NT2/D1 (cell line): Measurements from ENCODE around the gene AFTPH.

Experiments used
- SUZ12 ChIP-seq: IDR thresholded peaks from 2 replicates; pipeline ENCODE4 v1.6.1; 2011; ENCODE audit not compliant: insufficient read length, insufficient read depth; ENCODE audit errors: extremely low read depth
- YY1 ChIP-seq: IDR thresholded peaks from 2 replicates; pipeline ENCODE4 v1.6.1; 2011; ENCODE audit not compliant: insufficient read length, insufficient read depth
- ZNF274 ChIP-seq: IDR thresholded peaks from 2 replicates; pipeline ENCODE4 v1.6.1; 2011; ENCODE audit warnings: mild to moderate bottlenecking, low read depth, low read length

- TF ChIP-seq YY1 (no peak), SUZ12 (no peak), ZNF274 (no peak)
Observed at GRCh38 chr2:64533882-64534281, 9.8 kb downstream of the AFTPH start.
